Body of pancreas (tissue), 4 donors: ENCODE data around the gene AGAP5.

Source experiments
- CTCF ChIP-seq, 7 experiments: fragments of 450-650 bp in 4 of 7; fragments of 200-600 bp in 3 of 7; sonication (generic) in 3 of 7; IDR thresholded peaks; one replicate each; pipeline ENCODE4 v1.5.1; 2016 to 2019; ENCODE audit warnings: antibody characterized with exemption in 7 of 7
- POLR2A ChIP-seq, 3 donors: fragments of 450-650 bp; IDR thresholded peaks; one replicate each; pipeline ENCODE4 v1.6.1; 2016; ENCODE audit warnings: antibody characterized with exemption in 3 of 3, mild to moderate bottlenecking in 2 of 3

GRCh38 chr10:73734796-73735305, 36.9 kb upstream of the AGAP5 start:
- no peak for TF ChIP-seq CTCF (IDR thresholded peaks at IDR 0.05)
- TF ChIP-seq POLR2A (IDR thresholded peaks at IDR 0.05): no peak
